Measurements from ENCODE around the gene RGS2.

Gene RGS2

GRCh38 chr1:192801451-192801850 lies 7.4 kb upstream of the RGS2 start:
- H3K27ac ChIP-seq (ENCODE audit: extremely low read depth, low read depth, low read length), result no peak overlapping the region
- ChIA-PET POLR2A (interaction anchor here (0.6 kb wide), 1 partner anchor 32 kb away, joined by 5 read pairs; no protein-coding TSS in a partner anchor), CTCF (no interaction called here)
- no peak overlapping the region for H3K4me3 ChIP-seq (ENCODE audit: low read depth, low read length)
- TF ChIP-seq ZSCAN4 (tag by site-specific recombination; IDR thresholded peaks at IDR 0.05), result no peak
- no peak for TF ChIP-seq ZNF549 (tag by site-specific recombination; IDR thresholded peaks at IDR 0.05)
- no peak for TF ChIP-seq REST (tag by site-specific recombination; IDR thresholded peaks at IDR 0.05)
- no peak for TF ChIP-seq ZNF366 (tag by site-specific recombination; conservative IDR thresholded peaks at IDR 0.05)
- TF ChIP-seq ZBTB11 (tag by site-specific recombination; conservative IDR thresholded peaks at IDR 0.05; ENCODE audit: low read depth), result no peak
- no peaks in the 10 kb centered on the region for H3K36me3 ChIP-seq (ENCODE audit: control insufficient read depth in 2 of 2, insufficient read depth in 1 of 2, low read length in 2 of 2)
- no peaks in the 10 kb centered on the region for H3K4me1 ChIP-seq (ENCODE audit: control insufficient read depth, insufficient read depth, low read length)
- no peaks in the 10 kb centered on the region for H3K9me3 ChIP-seq (ENCODE audit: control insufficient read depth, insufficient read depth, low read depth, low read length)

GRCh38 chr1:192802406-192802805 lies 6.4 kb upstream of the RGS2 start:
- ChIA-PET CTCF (interaction anchor here (0.6 kb wide), 1 partner anchor 228 kb away, joined by 3 read pairs; no protein-coding TSS in a partner anchor), POLR2A (no interaction called here)
- H3K27ac ChIP-seq (ENCODE audit: extremely low read depth, low read depth, low read length), result no peak overlapping the region
- TF ChIP-seq ZSCAN4 (tag by site-specific recombination; IDR thresholded peaks at IDR 0.05) (no peak), ZNF148 (tag by site-specific recombination; IDR thresholded peaks at IDR 0.05; ENCODE audit: borderline replicate concordance) (no peak), KLF9 (tag by site-specific recombination; IDR thresholded peaks at IDR 0.05; ENCODE audit: low read depth) (no peak), ZNF140 (tag by site-specific recombination; IDR thresholded peaks at IDR 0.05) (no peak), ZNF624 (tag by site-specific recombination; IDR thresholded peaks at IDR 0.05) (no peak)
- no peak overlapping the region for H3K4me3 ChIP-seq (ENCODE audit: low read depth, low read length)
- H3K4me1 ChIP-seq (ENCODE audit: control insufficient read depth, insufficient read depth, low read length), result no peaks in the 10 kb centered on the region
- H3K36me3 ChIP-seq (ENCODE audit: control insufficient read depth in 2 of 2, insufficient read depth in 1 of 2, low read length in 2 of 2), result no peaks in the 10 kb centered on the region
- H3K9me3 ChIP-seq (ENCODE audit: control insufficient read depth, insufficient read depth, low read depth, low read length), result no peaks in the 10 kb centered on the region

Data from HEK293 (cell line).